GM19438 (cell line): ENCODE data around the gene SLC25A13.

Experiments
- ATAC-seq: cut with Tn5 transposase; IDR thresholded peaks from one replicate; pipeline ENCODE4 v1.9.1; 2021; ENCODE audit warnings: low read depth; ENCODE audit not compliant: unreplicated experiment

Gene SLC25A13

DNA sequence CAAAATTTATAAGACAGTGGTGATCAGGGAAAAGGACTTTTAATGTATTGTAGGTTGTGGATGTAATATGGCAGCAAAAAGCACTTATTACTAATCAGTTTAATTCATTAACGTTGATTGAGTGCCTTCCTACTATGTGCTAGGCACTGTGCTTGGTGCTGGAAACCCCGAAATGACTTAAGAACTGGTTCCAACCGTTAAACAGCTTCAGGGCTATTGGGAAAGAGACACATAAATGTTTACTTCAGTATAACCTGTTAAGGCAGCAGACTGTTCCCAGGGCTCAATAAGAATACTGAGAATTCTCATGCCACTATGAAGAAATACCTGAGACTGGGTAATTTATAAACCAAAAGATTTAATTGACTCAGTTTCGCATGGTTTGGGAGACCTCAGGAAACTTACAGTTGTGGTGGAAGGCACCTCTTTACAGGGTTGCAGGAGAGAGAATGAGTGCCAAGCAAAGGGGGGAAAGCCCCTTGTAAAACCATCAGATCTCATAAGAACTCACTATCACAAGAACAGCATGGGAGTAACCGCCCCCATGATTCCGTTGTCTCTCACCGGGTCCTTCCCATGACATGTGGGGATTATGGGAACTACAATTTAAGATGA lies 1.1 kb upstream of the SLC25A13 start:
- ATAC-seq = no peak

- peak; percentile 25 for ATAC-seq
These were observed 436 bp upstream of the SLC25A13 start for GRCh38 chr7:96322373-96322695.

DNA sequence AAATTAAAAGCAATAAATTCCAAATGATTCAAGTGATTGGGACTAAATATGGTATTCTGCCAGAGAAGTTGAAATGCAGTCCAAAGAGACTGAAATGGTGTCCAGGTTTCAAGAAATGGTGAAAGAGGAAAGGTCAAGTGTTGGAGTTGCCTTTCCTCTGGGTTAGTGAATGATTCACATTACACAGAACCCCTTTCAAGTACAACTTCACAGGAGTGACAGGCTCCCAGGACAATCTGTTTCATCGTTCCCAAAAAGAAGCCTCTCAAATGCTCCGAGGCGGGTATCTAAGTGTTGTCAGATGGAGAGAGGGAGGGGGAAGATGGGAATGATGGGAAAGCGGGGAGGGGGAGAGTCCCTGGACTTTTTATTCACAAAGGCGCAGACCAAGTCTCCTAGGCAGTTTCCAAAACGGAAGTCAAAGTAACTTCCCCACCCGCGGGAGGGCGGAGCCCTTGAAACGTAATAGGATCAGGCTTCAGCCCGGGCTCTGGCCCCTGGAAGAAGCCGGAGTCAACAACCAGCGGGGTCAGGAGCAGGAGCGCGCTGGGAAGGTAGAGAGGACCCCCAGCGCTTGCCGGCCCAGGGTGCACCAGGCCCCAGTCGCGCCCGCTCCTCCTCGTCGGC lies 754 bp downstream of the SLC25A13 start:
- ATAC-seq = peak; percentile 55

DNA sequence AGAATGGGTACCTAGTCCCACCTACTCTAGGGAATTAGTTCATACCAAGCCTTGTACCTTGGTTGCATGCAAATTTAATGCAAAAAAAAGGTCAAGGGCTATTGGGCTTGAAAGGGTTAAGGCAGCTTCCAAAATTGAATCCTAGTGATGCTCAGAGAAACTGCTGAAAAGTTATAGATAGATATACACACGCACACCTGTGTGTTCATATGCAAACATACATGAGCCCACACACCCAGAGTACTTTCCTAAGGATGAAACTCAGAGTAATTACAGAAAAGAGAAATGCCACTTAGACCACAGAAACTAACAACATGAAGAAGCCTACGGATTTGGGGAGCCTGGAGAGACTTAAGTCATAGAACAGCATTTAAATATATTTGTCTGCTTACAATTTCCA lies 1.5 kb downstream of the SLC25A13 start:
- peak; percentile 34 for ATAC-seq

DNA sequence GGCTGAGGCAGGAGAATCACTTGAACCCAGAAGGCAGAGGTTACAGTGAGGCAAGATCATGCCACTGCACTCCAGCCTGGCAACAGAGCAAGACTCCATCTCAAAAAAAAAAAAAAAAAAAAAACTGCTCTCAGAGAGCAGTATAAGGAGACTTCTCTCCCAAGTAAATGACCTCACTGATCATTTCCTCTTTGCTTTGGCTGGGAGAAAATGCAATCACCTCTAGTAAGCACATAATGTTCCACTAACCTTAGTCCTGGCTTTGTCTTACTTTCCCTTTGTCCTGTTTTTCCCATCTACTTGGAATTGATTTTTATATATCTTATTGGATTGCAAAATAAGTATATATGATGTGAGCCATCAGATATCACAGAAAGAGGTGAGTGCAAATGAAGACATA lies 2.5 kb downstream of the SLC25A13 start:
- no peak for ATAC-seq

DNA sequence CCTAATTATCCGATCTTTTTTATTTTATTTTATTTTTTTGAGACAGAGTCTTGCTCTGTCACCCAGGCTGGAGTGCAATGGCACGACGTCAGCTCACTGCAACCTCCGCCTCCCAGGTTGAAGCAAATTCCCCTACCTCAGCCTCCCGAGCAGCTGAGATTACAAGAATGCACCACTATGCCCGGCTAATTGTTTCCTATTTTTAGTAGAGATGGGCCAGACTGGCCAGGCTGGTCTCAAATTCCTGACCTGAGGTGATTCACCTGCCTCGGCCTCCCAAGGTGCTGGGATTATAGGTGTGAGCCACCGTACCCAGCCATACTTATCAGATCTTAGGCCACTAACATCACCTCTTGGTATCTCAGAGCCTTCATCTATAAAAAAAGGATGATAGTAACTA lies 4.9 kb downstream of the SLC25A13 start:
- no peak for ATAC-seq

GRCh38 chr7:96315125-96315512 lies 6.8 kb downstream of the SLC25A13 start:
- no peak for ATAC-seq

DNA sequence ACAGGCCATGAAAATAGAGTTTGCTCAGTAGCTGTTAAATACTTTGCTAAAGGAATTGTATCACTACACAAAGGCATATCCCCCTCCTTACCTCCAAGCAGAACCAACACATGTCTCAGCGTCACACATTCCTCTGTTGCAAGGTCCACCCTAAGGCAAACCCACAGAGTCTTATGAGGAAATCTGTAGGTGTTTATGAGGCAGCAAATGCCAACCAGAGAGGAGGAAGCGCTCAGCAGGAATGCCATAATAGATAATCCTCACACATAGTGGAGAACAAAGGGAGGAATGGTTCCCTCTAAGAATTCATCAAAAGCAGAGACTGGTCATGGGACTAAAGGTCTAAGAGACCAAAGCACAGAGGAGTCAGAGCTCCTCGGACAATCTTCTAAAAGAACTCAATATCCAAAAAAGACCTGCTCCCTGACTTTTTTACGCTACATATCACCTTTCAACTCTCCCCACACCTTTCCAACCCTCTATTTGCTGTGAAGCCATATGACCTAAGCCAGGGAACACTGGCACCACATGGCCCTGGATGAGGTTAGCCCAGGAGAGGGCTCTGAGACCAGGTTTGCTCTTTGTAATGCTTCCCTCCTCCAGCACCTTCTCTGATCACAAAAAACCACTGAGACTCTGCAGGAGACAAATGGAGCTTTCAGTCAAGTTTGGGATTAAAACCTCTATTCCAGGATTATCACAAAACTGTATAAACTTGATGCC lies 7.3 kb downstream of the SLC25A13 start:
- no peak for ATAC-seq

- ATAC-seq = no peak
These were observed 8.0 kb downstream of the SLC25A13 start for GRCh38 chr7:96313940-96314339.

DNA sequence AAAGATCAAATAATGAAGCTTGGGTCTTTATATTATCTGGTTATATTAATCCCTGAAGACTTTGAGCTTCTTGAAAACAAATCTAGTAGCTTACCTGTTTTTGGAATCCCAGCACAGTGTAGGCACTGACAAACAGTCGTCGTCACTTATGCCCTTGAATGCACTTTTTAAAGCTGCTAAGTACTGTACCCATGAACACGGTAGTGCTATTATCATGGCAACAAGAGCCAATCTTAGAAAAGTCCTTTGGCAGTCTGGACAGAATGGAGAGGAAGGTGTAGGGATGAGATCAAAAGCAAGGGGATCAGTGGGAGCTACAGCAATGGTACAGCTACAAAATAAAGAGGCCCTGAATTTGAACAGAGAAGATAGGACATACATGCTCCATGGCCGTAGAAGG lies 9.4 kb downstream of the SLC25A13 start:
- no peak for ATAC-seq

DNA sequence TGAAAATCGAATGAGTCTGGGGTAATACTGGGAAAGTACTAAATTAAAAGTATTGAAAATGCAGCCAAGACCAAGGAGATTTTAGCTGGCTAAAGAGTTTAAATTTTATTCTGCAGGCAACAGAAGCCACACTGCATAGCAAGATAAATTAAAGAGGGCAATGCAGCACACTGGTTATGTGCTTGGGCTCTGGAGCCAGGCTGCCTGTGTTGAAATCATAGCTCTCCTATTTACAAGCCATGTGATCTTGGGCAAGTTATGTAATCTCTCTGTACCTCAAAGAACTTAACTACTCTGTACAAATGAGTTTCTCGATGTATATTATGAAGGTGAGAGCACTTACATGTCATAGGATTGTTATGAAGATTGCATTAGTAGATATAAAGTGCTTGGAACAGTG lies 9.9 kb downstream of the SLC25A13 start:
- no peak for ATAC-seq

DNA sequence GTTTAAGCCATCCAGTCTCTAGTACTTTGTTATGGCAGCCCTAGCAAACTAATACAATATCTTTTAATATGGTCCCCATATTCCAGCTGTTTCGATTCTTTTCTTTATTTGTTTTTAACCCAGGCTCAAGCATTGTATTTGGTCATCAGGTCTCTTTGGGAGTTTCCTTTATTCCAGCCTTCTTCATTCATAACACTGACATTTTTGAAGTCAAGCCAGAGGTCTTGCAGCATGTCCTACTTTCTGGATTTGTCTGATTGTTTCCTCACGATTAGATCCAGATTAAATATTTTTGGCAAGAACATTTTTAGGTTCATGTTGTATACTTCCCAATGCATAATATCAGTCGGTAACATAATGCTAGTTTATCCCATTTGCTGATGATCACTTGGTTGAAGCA lies 11.8 kb downstream of the SLC25A13 start:
- ATAC-seq = no peak

- no peak for ATAC-seq
These were observed 13.0 kb downstream of the SLC25A13 start for GRCh38 chr7:96308950-96309263.

- ATAC-seq = no peak
These were observed 13.5 kb downstream of the SLC25A13 start for GRCh38 chr7:96308253-96308949.

GRCh38 chr7:96306385-96307125 lies 15.3 kb downstream of the SLC25A13 start:
- ATAC-seq = no peak

DNA sequence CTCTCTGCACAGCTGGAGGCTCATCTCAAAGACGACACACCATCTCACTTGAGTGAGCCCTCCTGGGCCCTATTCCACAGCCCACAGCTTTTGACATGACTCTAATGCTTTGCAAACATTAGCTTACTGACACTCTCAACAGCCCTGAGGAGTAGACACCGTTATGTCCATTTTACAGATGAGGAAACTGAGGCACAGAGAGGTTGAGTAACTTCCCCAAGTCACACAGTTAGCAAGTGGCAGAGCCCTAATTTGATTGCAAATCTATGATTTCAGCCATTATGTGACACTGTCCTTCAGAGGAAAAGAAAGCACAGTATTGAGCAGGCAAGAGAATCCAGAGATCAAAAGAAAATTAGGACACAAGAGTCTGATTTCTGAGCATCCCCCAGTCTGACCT lies 16.0 kb downstream of the SLC25A13 start:
- no peak for ATAC-seq

- ATAC-seq = no peak
These were observed 17.3 kb downstream of the SLC25A13 start for GRCh38 chr7:96304573-96304972.

- ATAC-seq = no peak
These were observed 18.0 kb downstream of the SLC25A13 start for GRCh38 chr7:96303686-96304443.

- no peak for ATAC-seq
These were observed 18.7 kb downstream of the SLC25A13 start for GRCh38 chr7:96303105-96303685.

- no peak for ATAC-seq
These were observed 20.9 kb downstream of the SLC25A13 start for GRCh38 chr7:96300986-96301385.
